Psoas muscle (tissue), 8 donors: ENCODE measurements around the gene RBMS3. TPM values are rescaled to one million over a fixed set of nuclear protein-coding genes. Genes with fewer than 3 reads are reported as not detected.

ENCODE experiments used
- ATAC-seq, 4 donors: fragments of 200-7000 bp; cut with Tn5 transposase; one replicate each; pipeline ENCODE4 v1.9.1; 2020; ENCODE audit warnings: moderate library complexity in 3 of 4, mild to moderate bottlenecking in 2 of 4
- DNase-seq, 2 donors: peaks; one replicate each; pipeline ENCODE4 v3.0.0-alpha.2; 2020
- H3K27ac ChIP-seq: fragments of 200-600 bp; one replicate; pipeline ENCODE4 v1.8.0; 2022
- H3K27me3 ChIP-seq, 3 donors: fragments of 200-600 bp in 1 of 3; one replicate each; pipeline versions ENCODE4 v1.6.1 to v1.8.0; 2013 to 2022; ENCODE audit warnings: low read length in 2 of 3, mild to moderate bottlenecking in 2 of 3, moderate library complexity in 1 of 3; ENCODE audit not compliant: insufficient read depth in 3 of 3
- H3K36me3 ChIP-seq, 2 donors: fragments of 200-600 bp in 1 of 2; one replicate each; pipeline versions ENCODE4 v1.6.1 to v1.8.0; 2013 to 2022; ENCODE audit warnings: low read depth in 1 of 2, mild to moderate bottlenecking in 1 of 2, moderate library complexity in 1 of 2; ENCODE audit not compliant: insufficient read depth in 1 of 2
- H3K4me1 ChIP-seq: fragments of 200-600 bp; one replicate; pipeline ENCODE4 v1.8.0; 2022
- H3K4me3 ChIP-seq: fragments of 200-600 bp; one replicate; pipeline ENCODE4 v1.8.0; 2022; ENCODE audit warnings: mild to moderate bottlenecking
- H3K9me3 ChIP-seq: fragments of 200-600 bp; one replicate; pipeline ENCODE4 v1.8.0; 2022
- CTCF ChIP-seq: fragments of 200-600 bp; IDR thresholded peaks from one replicate; pipeline ENCODE4 v1.8.0; 2022; ENCODE audit warnings: antibody characterized with exemption
- WGBS, 3 donors: extraction: QIAGEN DNeasy Blood & Tissue Kit; methylation state at CpG; one replicate each; pipeline versions ENCODE4 v1.1.6 to v1.1.7; 2013; 5-methylcytosine and 5-hydroxymethylcytosine counted together
- intact Hi-C, 2 donors: fragments of 100-400 bp; cut with DNase I; formaldehyde crosslinking; loops; one replicate each; pipeline versions ENCODE4 v1.11.0 to v1.14.2; 2022
- polyA plus RNA-seq, 3 donors: library from polyadenylated mRNA; stranded (reverse); fragments of 200-250 nt; gene quantifications; one replicate each; pipeline ENCODE4 v1.2.3, GENCODE V29; 2013
- total RNA-seq, 4 donors: library from RNA; stranded (reverse); fragmentation: NEBNext Ultra II Directional in 2 of 4; extraction: Animal tissue kit (Norgen Biotek cat#: 25700) in 2 of 4; gene quantifications; one replicate each; pipeline versions ENCODE4 v1.2.1 to v1.2.4, GENCODE V29; 2021 to 2023
- donor health status: healthy with polysubstance abuse.
- donor health status: DM: no; HTN: no; CAD: no; lungs with moderate emphysema.
- donor health status: Bipolar disorder and iron deficiency.
- donor health status: healthy.
- donor health status: DM: yes; HTN: yes; CAD: no.
- donor health status: DM: no; HTN: no; CAD: no.
- donor health status: DM: no; HTN: no; CAD: no.
- donor health status: DM: yes; HTN: yes; CAD: no.

RBMS3 gene
- total and polyA plus RNA-seq, 7 donors, result 3.8 to 34.5 (median 23.5) TPM

GRCh38 chr3:29270752-29271151 is 10.1 kb upstream of the RBMS3 start:
- Histone ChIP-seq H3K27ac (no peak overlapping the region), H3K27me3 (no peaks in the 10 kb centered on the region), H3K36me3 (no peaks in the 10 kb centered on the region), H3K4me3 (no peak overlapping the region), H3K4me1 (peaks cover 7% of the 10 kb centered on the region), H3K9me3 (no peaks in the 10 kb centered on the region)
- intact Hi-C loops, result loop anchor here in 1 of 2 donors (10.0 kb wide), 1 partner anchor 356 kb away; no protein-coding TSS in a partner anchor
- ATAC-seq (no peak), DNase-seq (no peak)
- TF ChIP-seq CTCF, result no peak
- 84 to 97% (median 89%) methylated on average over 1 of the region's 1 CpG for WGBS, 3 donors

GRCh38 chr3:29271475-29271874 is 9.4 kb upstream of the RBMS3 start:
- WGBS, 3 donors, result 53 to 68% (median 54%) methylated on average over 3 of the region's 3 CpGs
- peaks cover 7% of the 10 kb centered on the region for H3K4me1 ChIP-seq
- no peaks in the 10 kb centered on the region for H3K27me3 ChIP-seq
- H3K9me3 ChIP-seq, result no peaks in the 10 kb centered on the region
- intact Hi-C loops, result loop anchor here in 1 of 2 donors (10.0 kb wide), 1 partner anchor 357 kb away; no protein-coding TSS in a partner anchor
- no peak overlapping the region for H3K27ac ChIP-seq
- ATAC-seq (no peak), DNase-seq (no peak)
- no peak overlapping the region for H3K4me3 ChIP-seq
- H3K36me3 ChIP-seq, result no peaks in the 10 kb centered on the region
- no peak for TF ChIP-seq CTCF

- peaks cover 8% of the 10 kb centered on the region for H3K4me1 ChIP-seq
- 96 to 98% (median 98%) methylated on average over 3 of the region's 3 CpGs for WGBS, 3 donors
- H3K4me3 ChIP-seq, result no peak overlapping the region
- intact Hi-C loops, result loop anchor here (5.0 to 10.0 kb wide), 2 partner anchors 122 to 360 kb away; no protein-coding TSS in a partner anchor
- no peaks in the 10 kb centered on the region for H3K27me3 ChIP-seq
- no peaks in the 10 kb centered on the region for H3K36me3 ChIP-seq
- H3K9me3 ChIP-seq, result no peaks in the 10 kb centered on the region
- ATAC-seq, result no peak
- TF ChIP-seq CTCF, result no peak
- no peak overlapping the region for H3K27ac ChIP-seq
- DNase-seq, result no peak
Measured at GRCh38 chr3:29274667-29275066, 6.2 kb upstream of the RBMS3 start.

GRCh38 chr3:29275309-29275708 is 5.6 kb upstream of the RBMS3 start:
- DNase-seq, result peak in 1 of 2 donors; percentile 19
- Histone ChIP-seq H3K4me1 (peaks cover 8% of the 10 kb centered on the region), H3K9me3 (no peaks in the 10 kb centered on the region), H3K27me3 (no peaks in the 10 kb centered on the region), H3K27ac (no peak overlapping the region), H3K36me3 (no peaks in the 10 kb centered on the region), H3K4me3 (no peak overlapping the region)
- intact Hi-C loops, result loop anchor here (5.0 to 10.0 kb wide), 2 partner anchors 123 to 361 kb away; no protein-coding TSS in a partner anchor
- no peak for TF ChIP-seq CTCF
- peak in 3 of 4 donors; percentile 16 to 35 (median 22) for ATAC-seq
- 10 to 21% (median 14%) methylated on average over 3 of the region's 3 CpGs for WGBS, 3 donors

- ATAC-seq (no peak), DNase-seq (no peak)
- Histone ChIP-seq H3K36me3 (no peaks in the 10 kb centered on the region), H3K9me3 (no peaks in the 10 kb centered on the region), H3K27ac (no peak overlapping the region), H3K4me1 (peaks cover 8% of the 10 kb centered on the region), H3K4me3 (no peak overlapping the region), H3K27me3 (no peaks in the 10 kb centered on the region)
- WGBS, 3 donors, result 97 to 98% (median 98%) methylated on average over 6 of the region's 6 CpGs
- intact Hi-C loops, result loop anchor here (5.0 to 10.0 kb wide), 2 partner anchors 125 to 362 kb away; no protein-coding TSS in a partner anchor
- no peak for TF ChIP-seq CTCF
Measured at GRCh38 chr3:29277249-29277648, 3.6 kb upstream of the RBMS3 start.
